ENCODE results near the gene BTAF1. TPM values are rescaled to one million over a fixed set of nuclear protein-coding genes. Genes with fewer than 3 reads are reported as not detected.
"Not testable (repeated sequence)": the region's sequence is repeated elsewhere in the genome, so short reads cannot be mapped to it uniquely, and the experiment has no call there.

BTAF1 gene
- total RNA-seq, 1 donor from 2014 or later = 30.0 TPM

GRCh38 chr10:92014620-92015019, 91.0 kb downstream of the BTAF1 start:
- Mint-ChIP-seq H3K27me3 (ENCODE audit: unreplicated experiment) (no peaks in the 10 kb centered on the region), H3K27ac (ENCODE audit: unreplicated experiment) (no peak overlapping the region), H3K9me3 (ENCODE audit: unreplicated experiment) (no peaks in the 10 kb centered on the region), H3K4me1 (ENCODE audit: unreplicated experiment) (no peaks in the 10 kb centered on the region), H3K4me3 (ENCODE audit: unreplicated experiment) (no peak overlapping the region), H3K36me3 (ENCODE audit: low read depth, unreplicated experiment) (peaks cover 28% of the 10 kb centered on the region)
- DNase-seq (ENCODE audit: low spot score) = no peak
- TF ChIP-seq CTCF (IDR thresholded peaks at IDR 0.05; ENCODE audit: unreplicated experiment) = no peak

GRCh38 chr10:92024700-92025099, 101.1 kb downstream of the BTAF1 start:
- Mint-ChIP-seq H3K9me3 (ENCODE audit: unreplicated experiment) (no peaks in the 10 kb centered on the region), H3K27me3 (ENCODE audit: unreplicated experiment) (no peaks in the 10 kb centered on the region), H3K4me1 (ENCODE audit: unreplicated experiment) (no peaks in the 10 kb centered on the region), H3K27ac (ENCODE audit: unreplicated experiment) (no peak overlapping the region), H3K4me3 (ENCODE audit: unreplicated experiment) (no peak overlapping the region), H3K36me3 (ENCODE audit: low read depth, unreplicated experiment) (peaks cover 17% of the 10 kb centered on the region)
- TF ChIP-seq CTCF (IDR thresholded peaks at IDR 0.05; ENCODE audit: unreplicated experiment) = no peak
- no peak for DNase-seq (ENCODE audit: low spot score)

- H3K4me3 Mint-ChIP-seq (ENCODE audit: unreplicated experiment); DNase-seq (ENCODE audit: low spot score); H3K4me1 Mint-ChIP-seq (ENCODE audit: unreplicated experiment); H3K27me3 Mint-ChIP-seq (ENCODE audit: unreplicated experiment); H3K27ac Mint-ChIP-seq (ENCODE audit: unreplicated experiment); H3K9me3 Mint-ChIP-seq (ENCODE audit: unreplicated experiment): not testable (repeated sequence)
- H3K36me3 Mint-ChIP-seq (ENCODE audit: low read depth, unreplicated experiment) = peaks cover 16% of the 10 kb centered on the region
These were observed 101.8 kb downstream of the BTAF1 start for GRCh38 chr10:92025340-92025739.

- no peak for TF ChIP-seq CTCF (IDR thresholded peaks at IDR 0.05; ENCODE audit: unreplicated experiment)
- H3K9me3 Mint-ChIP-seq (ENCODE audit: unreplicated experiment) = no peaks in the 10 kb centered on the region
- no peak overlapping the region for H3K4me3 Mint-ChIP-seq (ENCODE audit: unreplicated experiment)
- no peak overlapping the region for H3K27ac Mint-ChIP-seq (ENCODE audit: unreplicated experiment)
- no peaks in the 10 kb centered on the region for H3K27me3 Mint-ChIP-seq (ENCODE audit: unreplicated experiment)
- H3K4me1 Mint-ChIP-seq (ENCODE audit: unreplicated experiment) = no peaks in the 10 kb centered on the region
- H3K36me3 Mint-ChIP-seq (ENCODE audit: low read depth, unreplicated experiment) = peaks cover 16% of the 10 kb centered on the region
- no peak for DNase-seq (ENCODE audit: low spot score)
These were observed 103.6 kb downstream of the BTAF1 start for GRCh38 chr10:92027141-92027540.

GRCh38 chr10:92031580-92031979, 108.0 kb downstream of the BTAF1 start:
- no peak for TF ChIP-seq CTCF (IDR thresholded peaks at IDR 0.05; ENCODE audit: unreplicated experiment)
- Mint-ChIP-seq H3K36me3 (ENCODE audit: low read depth, unreplicated experiment) (peaks cover 18% of the 10 kb centered on the region), H3K27me3 (ENCODE audit: unreplicated experiment) (no peaks in the 10 kb centered on the region), H3K4me1 (ENCODE audit: unreplicated experiment) (no peaks in the 10 kb centered on the region), H3K27ac (ENCODE audit: unreplicated experiment) (no peak overlapping the region), H3K4me3 (ENCODE audit: unreplicated experiment) (no peak overlapping the region), H3K9me3 (ENCODE audit: unreplicated experiment) (no peaks in the 10 kb centered on the region)
- no peak for DNase-seq (ENCODE audit: low spot score)

- not testable (repeated sequence) for H3K9me3 Mint-ChIP-seq (ENCODE audit: unreplicated experiment); DNase-seq (ENCODE audit: low spot score); H3K36me3 Mint-ChIP-seq (ENCODE audit: low read depth, unreplicated experiment); H3K4me1 Mint-ChIP-seq (ENCODE audit: unreplicated experiment); H3K4me3 Mint-ChIP-seq (ENCODE audit: unreplicated experiment); H3K27me3 Mint-ChIP-seq (ENCODE audit: unreplicated experiment)
- H3K27ac Mint-ChIP-seq (ENCODE audit: unreplicated experiment) = peak overlapping the region; percentile 5
These were observed 109.5 kb downstream of the BTAF1 start for GRCh38 chr10:92033070-92033469.
